ENCODE measurements around the gene AGK.

Gene AGK

GRCh38 chr7:141700296-141700847 is 149.2 kb downstream of the AGK start:
- peak overlapping the region; percentile 68 for H3K4me3 ChIP-seq (replicated peaks; ENCODE audit: low read depth, low read length)
- DNase-seq (ENCODE audit: low read depth): no peak
- TF ChIP-seq CTCF (IDR thresholded peaks at IDR 0.05; ENCODE audit: low read length, missing control alignments): no peak

GRCh38 chr7:141700848-141701371 is 149.7 kb downstream of the AGK start:
- peak overlapping the region; percentile 68 for H3K4me3 ChIP-seq (replicated peaks; ENCODE audit: low read depth, low read length)
- TF ChIP-seq CTCF (IDR thresholded peaks at IDR 0.05; ENCODE audit: low read length, missing control alignments): no peak
- no peak for DNase-seq (ENCODE audit: low read depth)

GRCh38 chr7:141701489-141702046 is 150.4 kb downstream of the AGK start:
- peak; percentile 22 for DNase-seq (ENCODE audit: low read depth)

DNA sequence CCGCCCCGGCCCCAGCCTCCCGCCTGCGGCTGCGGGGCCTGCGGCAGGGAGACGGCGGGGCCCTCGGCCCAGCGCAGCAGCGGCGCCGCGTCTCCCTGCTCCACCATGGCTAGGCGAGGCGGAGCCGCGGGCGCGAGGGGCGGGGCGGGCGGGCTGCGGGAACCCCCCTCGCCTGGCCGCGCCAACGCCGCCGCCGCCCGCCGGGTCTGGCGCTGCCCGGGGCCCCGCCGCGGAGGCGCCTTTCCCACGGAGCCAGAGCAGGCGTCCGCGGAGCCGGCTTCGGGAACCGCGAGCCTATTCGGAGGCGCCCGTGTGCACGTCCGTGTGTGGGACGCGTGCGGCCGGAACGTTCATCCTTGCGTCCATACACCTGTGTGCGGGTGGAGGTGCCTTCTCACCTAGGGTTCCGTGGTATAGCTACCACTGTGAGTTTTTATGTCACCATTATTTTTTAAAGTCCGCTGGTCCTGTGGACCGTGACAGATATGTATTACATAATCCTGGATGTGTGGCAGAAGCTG is 150.9 kb downstream of the AGK start, which contains the start of gene DENND11:
Gene DENND11, minus strand, starts transcription at position 120 of the 521 bp plus-strand sequence. Its CDS starts 13 bp downstream, at position 107.
- peak; percentile 20 for DNase-seq (ENCODE audit: low read depth)
- H3K4me3 ChIP-seq (replicated peaks; ENCODE audit: low read depth, low read length): peak within 1 kb of the TSS; percentile 68
- TF ChIP-seq CTCF (IDR thresholded peaks at IDR 0.05; ENCODE audit: low read length, missing control alignments): no peak

More at GRCh38 chr7:141701489-141702046, 150.4 kb downstream of the AGK start:
- H3K4me3 ChIP-seq (replicated peaks; ENCODE audit: low read depth, low read length): peak overlapping the region; percentile 68
- no peak for TF ChIP-seq CTCF (IDR thresholded peaks at IDR 0.05; ENCODE audit: low read length, missing control alignments)

- no peak for TF ChIP-seq CTCF (IDR thresholded peaks at IDR 0.05; ENCODE audit: low read length, missing control alignments)
- DNase-seq (ENCODE audit: low read depth): no peak
- H3K4me3 ChIP-seq (replicated peaks; ENCODE audit: low read depth, low read length): no peak overlapping the region
Observed at GRCh38 chr7:141702892-141703291, 151.7 kb downstream of the AGK start.

- no peak for DNase-seq (ENCODE audit: low read depth)
- no peak for TF ChIP-seq CTCF (IDR thresholded peaks at IDR 0.05; ENCODE audit: low read length, missing control alignments)
- no peak overlapping the region for H3K4me3 ChIP-seq (replicated peaks; ENCODE audit: low read depth, low read length)
Observed at GRCh38 chr7:141704112-141704511, 152.9 kb downstream of the AGK start.

Measured in fibroblast of pulmonary artery (primary cell).